CD4-positive, alpha-beta T cell treated with Interleukin-12 subunit alpha and Interleukin-12 subunit beta, for 1 hour (primary cell): ENCODE measurements around the gene FXYD2.
A peak's percentile ranks its signal among the peaks of the same experiment; 100 is the strongest.

Source experiments
- DNase-seq: peaks from one replicate; pipeline ENCODE4 v3.0.0-alpha.2; 2020

FXYD2 gene

DNA sequence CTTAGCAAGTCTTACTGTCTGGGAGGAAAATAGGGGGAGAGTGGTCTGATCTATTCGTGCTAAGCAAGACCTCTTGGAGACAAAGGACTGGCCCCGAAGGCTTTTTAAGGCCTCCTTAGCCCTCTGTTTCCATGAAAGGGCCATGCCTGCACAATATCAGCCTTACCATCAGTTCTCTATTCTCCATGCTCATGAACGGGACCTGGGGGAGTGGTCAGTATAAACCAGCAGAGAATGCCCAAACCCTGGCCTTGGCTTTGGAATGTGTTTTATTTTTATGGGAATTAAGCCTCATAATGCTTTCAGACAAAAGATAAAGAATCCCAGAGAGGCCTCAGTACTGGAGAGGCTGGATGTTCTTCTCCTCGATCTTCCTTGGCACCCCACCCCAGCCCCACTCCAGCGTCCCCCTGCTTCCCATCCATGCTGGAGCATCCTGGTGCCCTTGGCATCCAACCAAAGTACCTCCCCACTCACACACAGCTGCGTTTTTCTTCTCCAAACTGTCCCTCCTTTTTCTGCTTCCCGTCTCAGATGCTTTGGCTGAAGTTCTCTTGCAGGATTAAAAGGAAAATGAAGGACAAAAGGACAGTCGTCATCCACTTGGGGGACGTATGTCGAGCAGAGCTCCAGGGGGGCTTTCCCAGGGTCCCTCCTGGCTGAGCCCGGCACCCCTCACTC is 33.3 kb upstream of the FXYD2 start:
- no peak for DNase-seq

DNA sequence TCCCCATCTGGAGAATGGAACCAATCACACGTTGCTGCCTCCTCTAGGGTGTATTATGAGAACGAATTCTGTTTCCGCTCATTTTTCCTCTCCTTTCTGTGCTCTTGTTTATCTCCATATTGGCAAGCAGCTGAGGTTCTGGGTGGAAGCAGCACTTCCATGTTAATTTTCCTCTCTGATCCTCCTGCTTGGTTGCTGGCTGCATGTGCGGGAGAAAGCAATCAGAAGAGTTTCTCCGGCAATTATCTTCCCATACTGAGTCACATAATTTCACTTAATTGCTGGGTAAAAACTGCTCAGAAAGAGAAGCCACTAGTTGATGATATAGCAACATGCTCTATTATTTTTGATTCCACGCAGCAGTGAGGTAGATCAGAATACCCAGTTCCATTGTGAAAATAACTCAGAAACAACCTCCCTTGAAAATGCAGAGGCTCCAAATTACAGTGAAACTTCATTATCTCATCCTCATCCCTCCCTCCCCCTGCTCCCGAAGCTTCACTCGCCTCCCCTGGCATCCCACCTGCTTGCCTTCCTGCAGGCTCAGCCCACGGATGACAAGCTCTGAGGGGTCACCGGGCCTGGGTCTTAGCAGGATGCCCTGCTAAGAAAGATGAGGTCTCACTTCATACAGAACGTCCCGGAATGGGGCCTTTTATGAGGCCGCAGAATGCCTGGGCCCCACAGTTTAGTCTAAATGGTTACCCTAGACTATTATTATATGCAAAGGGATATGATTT is 31.5 kb upstream of the FXYD2 start:
- no peak for DNase-seq

- DNase-seq, result no peak
Measured at GRCh38 chr11:117855186-117855845, 30.8 kb upstream of the FXYD2 start.

- no peak for DNase-seq
Measured at GRCh38 chr11:117852309-117852708, 27.8 kb upstream of the FXYD2 start.

DNA sequence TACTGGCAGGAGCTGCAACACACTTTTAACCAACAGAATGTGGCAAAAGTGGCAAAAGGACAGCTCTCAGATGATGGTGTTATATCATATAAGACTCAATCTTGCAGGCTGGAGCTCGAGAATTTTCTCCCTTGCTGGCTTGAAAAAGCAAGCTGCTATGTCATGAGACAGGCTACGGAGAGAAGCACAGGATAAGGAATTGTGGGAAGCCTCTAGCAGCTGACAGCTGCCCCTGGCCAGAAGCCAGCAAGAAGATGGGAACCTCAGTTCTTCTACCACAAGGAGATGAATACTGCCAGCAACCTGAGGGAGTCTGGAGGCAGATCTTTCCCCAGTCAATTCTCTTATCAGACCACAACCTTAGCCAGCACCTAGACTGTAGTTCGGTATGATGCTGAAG is 27.3 kb upstream of the FXYD2 start:
- no peak for DNase-seq

- no peak for DNase-seq
Measured at GRCh38 chr11:117851106-117851505, 26.6 kb upstream of the FXYD2 start.

DNA sequence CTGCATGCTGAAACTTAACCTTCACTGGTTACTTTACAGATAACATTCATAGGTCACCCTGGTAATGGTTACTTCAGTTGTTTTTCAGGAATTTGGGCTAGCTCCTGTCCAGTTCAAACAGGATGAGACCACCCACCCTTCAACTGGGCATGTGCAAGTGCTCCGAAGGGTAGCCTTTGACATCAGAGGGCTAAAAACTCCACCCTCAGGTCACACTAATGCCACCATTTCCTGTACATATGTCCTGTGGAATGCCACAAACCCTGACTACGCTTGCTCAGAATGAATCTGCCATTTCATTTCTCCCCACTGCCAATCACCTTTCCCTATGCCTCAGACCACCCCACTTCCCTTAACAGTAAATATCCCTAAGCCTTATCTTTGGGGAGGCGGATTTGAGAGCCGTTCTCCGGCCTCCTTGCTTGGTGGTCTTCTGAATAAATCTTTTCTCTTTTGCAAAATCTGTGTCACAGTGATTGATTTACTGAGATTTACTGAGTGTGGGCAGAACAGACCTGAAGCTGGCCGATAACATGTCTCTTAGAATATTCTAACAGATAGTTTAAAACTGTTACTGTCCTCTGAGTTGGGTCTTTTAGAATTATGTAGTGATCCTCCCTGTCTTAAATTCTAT is 25.4 kb upstream of the FXYD2 start:
- DNase-seq, result no peak

- DNase-seq, result peak; percentile 83
Measured at GRCh38 chr11:117843666-117844484, 19.3 kb upstream of the FXYD2 start.

- DNase-seq, result no peak
Measured at GRCh38 chr11:117842131-117842941, 17.8 kb upstream of the FXYD2 start.

DNA sequence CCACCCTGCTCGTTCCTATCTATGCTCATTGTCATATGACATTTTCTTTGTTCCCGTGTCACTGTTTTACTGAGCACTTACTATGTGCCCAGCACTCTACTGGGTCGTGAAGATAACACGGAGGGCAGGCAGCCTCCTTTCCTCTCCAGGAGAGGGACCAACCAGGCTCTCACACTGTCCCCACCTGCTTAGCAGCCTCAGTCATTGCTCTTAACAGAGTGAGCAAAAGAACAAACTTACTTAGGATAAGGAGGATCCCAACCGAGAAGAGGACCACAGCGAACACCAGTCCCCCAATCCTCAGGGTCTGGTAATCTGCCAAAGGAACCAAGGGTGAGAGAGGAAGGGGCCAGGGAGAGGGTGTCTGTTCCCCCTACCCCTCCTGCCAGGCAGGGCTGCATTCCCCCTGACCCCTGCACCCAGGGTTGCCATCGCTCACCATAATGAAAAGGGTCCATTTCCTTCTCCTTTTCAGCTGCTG is 17.0 kb upstream of the FXYD2 start:
- no peak for DNase-seq

- no peak for DNase-seq
Measured at GRCh38 chr11:117840881-117841550, 16.5 kb upstream of the FXYD2 start.

DNA sequence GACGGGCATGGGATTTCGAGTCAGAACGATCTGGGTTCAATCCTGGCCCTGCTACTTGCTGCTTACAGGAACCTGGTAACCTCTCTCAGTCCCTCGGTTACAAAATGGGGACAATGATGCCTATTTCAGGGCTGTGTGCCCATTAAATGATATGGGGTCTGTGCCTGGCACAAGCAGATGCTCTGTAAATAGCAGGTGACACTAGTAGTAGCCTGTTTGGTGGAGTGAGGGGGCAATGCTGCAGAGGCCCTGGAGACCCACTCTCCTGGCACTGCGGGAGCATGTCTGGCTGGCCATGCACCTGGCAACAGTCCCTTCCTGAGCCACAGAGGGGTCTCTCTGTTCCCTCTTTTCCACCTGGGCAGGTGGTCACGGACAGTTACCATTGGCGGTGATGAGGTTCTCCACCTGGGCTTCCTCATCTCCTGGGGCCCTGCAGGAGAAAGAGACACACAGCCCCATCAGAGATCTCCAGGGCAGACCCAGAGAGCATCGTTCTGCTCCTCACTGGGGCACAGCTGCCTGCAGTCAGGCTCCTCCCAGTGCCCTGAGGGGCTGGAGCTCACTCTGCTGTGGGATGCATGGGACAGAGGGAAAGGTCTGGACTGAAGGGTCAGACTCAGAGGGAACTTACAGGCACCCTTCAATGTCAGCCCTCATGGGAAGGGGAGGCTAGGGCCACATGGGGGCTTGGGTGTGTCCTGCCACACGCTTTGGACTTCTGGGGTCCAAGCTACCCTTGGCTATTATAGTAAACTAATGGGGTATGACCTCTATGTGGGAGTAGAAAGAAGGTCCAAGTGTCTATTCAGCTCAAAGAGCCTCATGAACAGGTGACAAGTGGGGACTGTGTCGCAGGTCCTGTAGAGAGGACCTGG is 15.6 kb upstream of the FXYD2 start:
- DNase-seq, result no peak

- DNase-seq, result no peak
Measured at GRCh38 chr11:117839380-117839881, 14.9 kb upstream of the FXYD2 start.

GRCh38 chr11:117838901-117839300 is 14.4 kb upstream of the FXYD2 start:
- DNase-seq, result no peak

- DNase-seq, result peak; percentile 23
Measured at GRCh38 chr11:117837791-117838190, 13.2 kb upstream of the FXYD2 start.

- no peak for DNase-seq
Measured at GRCh38 chr11:117837070-117837776, 12.7 kb upstream of the FXYD2 start.

DNA sequence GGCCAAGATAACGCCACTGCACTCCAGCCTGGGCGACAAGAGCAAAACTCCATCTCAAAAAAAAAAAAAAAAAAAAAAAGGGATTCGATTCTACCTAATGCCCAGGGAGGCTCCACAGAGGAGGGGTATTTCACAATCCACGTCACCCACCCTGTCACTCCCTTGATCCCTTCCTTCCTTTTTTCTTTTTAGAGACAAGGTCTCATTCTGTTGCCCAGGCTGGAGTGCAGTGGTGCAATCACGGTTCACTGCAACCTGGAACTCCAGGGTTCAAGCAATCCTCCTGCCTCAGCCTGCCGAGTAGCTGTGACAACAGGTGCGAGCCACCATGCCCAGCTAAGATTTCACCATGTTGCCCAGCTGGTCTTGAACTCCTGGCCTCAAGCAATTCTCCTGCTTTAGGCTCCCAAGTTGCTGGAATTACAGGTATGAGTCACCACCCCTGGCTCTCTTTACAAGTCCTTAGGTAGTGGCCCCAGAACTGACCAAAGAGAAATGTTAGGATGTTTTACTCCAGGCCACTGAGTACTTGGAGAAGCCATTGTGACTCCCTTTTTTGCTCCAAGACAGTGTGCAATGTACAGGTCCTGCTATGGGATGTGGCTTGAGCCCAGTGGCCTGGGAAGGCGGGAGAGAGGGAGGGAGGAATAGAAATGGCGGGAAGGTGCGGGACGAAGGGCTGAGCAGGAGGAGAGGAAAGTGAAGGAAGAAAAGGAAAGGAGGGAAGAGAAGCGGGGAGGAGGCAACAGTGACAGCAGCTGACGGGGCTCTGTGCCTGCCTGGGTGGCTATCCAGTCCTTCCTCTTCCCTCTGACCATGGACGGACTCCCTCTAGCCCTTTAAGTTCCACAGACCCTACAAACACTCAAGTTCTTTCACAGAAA is 11.8 kb upstream of the FXYD2 start:
- no peak for DNase-seq

- no peak for DNase-seq
Measured at GRCh38 chr11:117835576-117835975, 11.0 kb upstream of the FXYD2 start.
